Fibroblast of lung (primary cell): ENCODE data around the gene HSF5. TPM values are rescaled to one million over a fixed set of nuclear protein-coding genes. Genes with fewer than 3 reads are reported as not detected.

Source experiments
- DNase-seq, 2 donors: peaks; one replicate each; pipeline versions ENCODE4 v3.0.0 to v3.0.0-alpha.2; 2010; ENCODE audit warnings: low read depth in 2 of 2
- H2AFZ ChIP-seq: 2 replicates; pipeline ENCODE4 v1.5.1; 2012; ENCODE audit warnings: low read length, control low read depth, inconsistent platforms
- H3K27ac ChIP-seq: 2 replicates; pipeline ENCODE4 v1.5.1; 2011; ENCODE audit warnings: low read length, control low read depth; ENCODE audit not compliant: insufficient read depth
- H3K27me3 ChIP-seq: 2 replicates; pipeline ENCODE4 v1.5.1; 2011; ENCODE audit warnings: mild to moderate bottlenecking, low read length; ENCODE audit not compliant: control insufficient read depth, insufficient read depth
- H3K36me3 ChIP-seq: 2 replicates; pipeline ENCODE4 v1.5.1; 2011; ENCODE audit warnings: low read length; ENCODE audit not compliant: control insufficient read depth, insufficient read depth
- H3K4me1 ChIP-seq: 2 replicates; pipeline ENCODE4 v1.5.1; 2011; ENCODE audit warnings: low read length; ENCODE audit not compliant: control insufficient read depth, insufficient read depth; ENCODE audit errors: extremely low read depth
- H3K4me2 ChIP-seq: 2 replicates; pipeline ENCODE4 v1.5.1; 2011; ENCODE audit warnings: low read length, control low read depth; ENCODE audit not compliant: insufficient read depth; ENCODE audit errors: extremely low read depth
- H3K4me3 ChIP-seq, 4 experiments: fragments of 200-600 bp in 1 of 4; sonication (generic) in 1 of 4; replicated peaks in 1 of 4; 2 replicates each; pipeline ENCODE4 v1.5.1; 2011 to 2016; ENCODE audit warnings: low read length in 4 of 4, low read depth in 3 of 4, mild to moderate bottlenecking in 3 of 4, control low read depth in 2 of 4, inconsistent platforms in 1 of 4, mixed read lengths in 1 of 4; ENCODE audit not compliant: insufficient read depth in 1 of 4; ENCODE audit errors: control extremely low read depth in 1 of 4
- H3K79me2 ChIP-seq: 2 replicates; pipeline ENCODE4 v1.5.1; 2012; ENCODE audit warnings: mild to moderate bottlenecking, low read length, inconsistent platforms; ENCODE audit not compliant: control insufficient read depth, insufficient read depth
- H3K9ac ChIP-seq: 2 replicates; pipeline ENCODE4 v1.5.1; 2011; ENCODE audit warnings: mild to moderate bottlenecking, low read length, control low read depth; ENCODE audit not compliant: insufficient read depth
- H3K9me3 ChIP-seq: 2 replicates; pipeline ENCODE4 v1.5.1; 2012; ENCODE audit warnings: low read depth, low read length; ENCODE audit not compliant: control insufficient read depth, insufficient read depth
- H4K20me1 ChIP-seq: 2 replicates; pipeline ENCODE4 v1.5.1; 2011; ENCODE audit warnings: low read length; ENCODE audit not compliant: control insufficient read depth, insufficient read depth; ENCODE audit errors: extremely low read depth
- CTCF ChIP-seq, 2 donors: IDR thresholded peaks in 1 of 2; conservative IDR thresholded peaks in 1 of 2; 1 replicate in 1 of 2; 2 replicates in 1 of 2; pipeline ENCODE4 v1.5.1; 2011 to 2012; ENCODE audit warnings: low read length in 2 of 2, control low read depth in 1 of 2, inconsistent platforms in 1 of 2, low read depth in 1 of 2, mild to moderate bottlenecking in 1 of 2
- EZH2 ChIP-seq: IDR thresholded peaks from 2 replicates; pipeline ENCODE4 v1.5.1; 2012; ENCODE audit warnings: low read length, control low read depth, mild to moderate bottlenecking; ENCODE audit errors: missing control alignments
- polyA minus RNA-seq: library from RNA; depleted of rRNA, polyadenylated mRNA; stranded (reverse); fragments of >200 nt; gene quantifications from 2 replicates; pipeline ENCODE4 v1.2.3, GENCODE V29; 2011; ENCODE audit warnings: low replicate concordance
- polyA plus RNA-seq, 2 donors: library from polyadenylated mRNA; depleted of rRNA in 1 of 2; stranded (reverse) in 1 of 2; unstranded in 1 of 2; fragments of >200 nt; gene quantifications; 2 replicates each; pipeline ENCODE4 v1.2.1, GENCODE V29; 2011 to 2012; ENCODE audit warnings: missing spikeins in 1 of 2
- total RNA-seq: library from RNA; depleted of rRNA; stranded (reverse); fragments of >200 nt; gene quantifications from 2 replicates; pipeline ENCODE4 v1.2.1, GENCODE V29; 2014

Gene HSF5
- under 0.01 TPM in 2 replicates for total RNA-seq
- polyA plus RNA-seq, result not detected in 2 replicates
- not detected in 2 replicates for polyA plus RNA-seq (2012)
- 0.08 TPM in 1 of 2 replicates, not detected in the other for polyA minus RNA-seq

DNA sequence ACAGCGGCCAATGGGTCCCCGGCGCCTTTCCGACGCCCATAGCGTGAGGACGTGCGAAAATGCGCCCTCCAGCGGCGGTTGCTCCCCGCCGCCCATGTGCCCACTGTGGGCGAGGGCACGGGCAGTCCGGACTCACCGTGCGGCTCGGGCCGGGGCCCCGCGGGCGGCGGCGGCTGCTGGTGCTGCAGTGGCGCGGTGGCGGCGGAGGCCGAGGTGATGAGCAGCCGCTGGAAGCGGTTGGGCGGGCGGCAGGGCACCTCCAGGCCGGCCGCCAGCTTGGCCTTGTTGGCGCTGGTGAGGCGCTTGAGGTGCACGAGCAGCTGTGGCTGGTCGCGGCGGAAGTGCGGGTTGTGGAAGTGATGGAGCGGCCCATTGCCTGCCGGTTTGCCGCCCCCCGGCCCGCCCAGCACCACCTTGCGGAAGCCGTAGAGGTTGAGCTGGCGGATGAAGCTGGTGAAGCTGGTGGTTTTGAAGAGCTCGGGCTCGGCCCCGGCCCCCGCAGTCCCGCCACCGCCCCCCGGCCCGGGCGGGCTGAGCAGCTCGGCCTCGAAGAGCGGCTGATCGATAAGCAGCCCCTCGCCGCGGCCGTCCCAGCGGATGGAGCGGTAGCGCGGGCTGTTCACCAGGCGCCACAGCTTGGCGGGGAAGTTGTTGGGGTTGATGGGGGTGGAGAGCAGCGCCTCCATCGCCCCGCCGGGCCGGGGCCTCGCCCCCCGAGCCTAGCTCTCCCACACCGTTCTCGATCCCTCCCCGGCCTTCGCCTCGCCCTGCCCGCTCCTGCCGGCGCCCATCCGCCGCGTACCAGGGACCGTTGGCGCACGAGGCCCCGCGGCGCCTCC lies at the start of gene HSF5:
HSF5 (minus strand) TSS at position 820 of the 839 bp plus-strand sequence; CDS start at position 686, 134 bp downstream.
- no peak within 1 kb of the TSS for H3K27ac ChIP-seq
- H3K36me3 ChIP-seq, result peaks cover 5% of the 10 kb centered on the region
- no peak within 1 kb of the TSS for H2AFZ ChIP-seq
- no peak within 1 kb of the TSS for H3K4me2 ChIP-seq
- no peaks in the 10 kb centered on the region for H3K27me3 ChIP-seq
- no peak for TF ChIP-seq EZH2
- peak in 1 of 2 donors; percentile 22 for TF ChIP-seq CTCF (conservative IDR thresholded peaks at IDR 0.05 in 1 of 2, IDR thresholded peaks at IDR 0.05 in 1 of 2; ENCODE audit: low read depth in 1 of 2, low read length in 2 of 2)
- no peak within 1 kb of the TSS for H3K4me3 ChIP-seq
- H3K4me1 ChIP-seq, result no peaks in the 10 kb centered on the region
- no peaks in the 10 kb centered on the region for H4K20me1 ChIP-seq
- no peaks in the 10 kb centered on the region for H3K79me2 ChIP-seq
- no peaks in the 10 kb centered on the region for H3K9me3 ChIP-seq
- no peak within 1 kb of the TSS for H3K9ac ChIP-seq
- peak; percentile 3 to 8 for DNase-seq

GRCh38 chr17:58537266-58537665 lies 49.1 kb upstream of the HSF5 start:
- TF ChIP-seq CTCF (conservative IDR thresholded peaks at IDR 0.05 in 1 of 2, IDR thresholded peaks at IDR 0.05 in 1 of 2; ENCODE audit: low read depth in 1 of 2, low read length in 2 of 2) (no peak), EZH2 (no peak)
- no peaks in the 10 kb centered on the region for H3K36me3 ChIP-seq
- no peak overlapping the region for H3K4me2 ChIP-seq
- no peak overlapping the region for H3K4me3 ChIP-seq
- no peak overlapping the region for H3K9ac ChIP-seq
- no peak overlapping the region for H2AFZ ChIP-seq
- no peaks in the 10 kb centered on the region for H3K79me2 ChIP-seq
- H3K4me1 ChIP-seq, result peaks cover 10% of the 10 kb centered on the region
- DNase-seq, result no peak
- H4K20me1 ChIP-seq, result no peaks in the 10 kb centered on the region
- no peak overlapping the region for H3K27ac ChIP-seq
- H3K9me3 ChIP-seq, result no peaks in the 10 kb centered on the region
- peaks cover 8% of the 10 kb centered on the region for H3K27me3 ChIP-seq

- TF ChIP-seq CTCF (conservative IDR thresholded peaks at IDR 0.05 in 1 of 2, IDR thresholded peaks at IDR 0.05 in 1 of 2; ENCODE audit: low read depth in 1 of 2, low read length in 2 of 2) (no peak), EZH2 (no peak)
- no peak for DNase-seq
- Histone ChIP-seq H3K9me3 (no peaks in the 10 kb centered on the region), H3K27me3 (peaks cover 8% of the 10 kb centered on the region), H4K20me1 (no peaks in the 10 kb centered on the region), H3K36me3 (no peaks in the 10 kb centered on the region), H3K4me2 (no peak overlapping the region), H3K4me3 (no peak overlapping the region), H3K79me2 (no peaks in the 10 kb centered on the region), H3K27ac (no peak overlapping the region), H3K9ac (no peak overlapping the region), H2AFZ (no peak overlapping the region), H3K4me1 (peaks cover 10% of the 10 kb centered on the region)
Observed at GRCh38 chr17:58536542-58536941, 48.3 kb upstream of the HSF5 start.
